Stomach (tissue), 4 donors: ENCODE measurements around the gene SYNJ2.

Experiments
- CTCF ChIP-seq, 7 experiments: fragments of 450-650 bp in 4 of 7; fragments of 200-600 bp in 3 of 7; sonication (generic) in 3 of 7; IDR thresholded peaks; one replicate each; pipeline ENCODE4 v1.5.1; 2016 to 2019; ENCODE audit warnings: antibody characterized with exemption in 7 of 7, control low read depth in 2 of 7, mild to moderate bottlenecking in 1 of 7
- EP300 ChIP-seq: sonication (generic); formaldehyde crosslinking; IDR thresholded peaks from one replicate; pipeline ENCODE4 v1.6.1; 2017; ENCODE audit warnings: antibody characterized with exemption
- POLR2A ChIP-seq, 4 donors: fragments of 450-650 bp; IDR thresholded peaks; one replicate each; pipeline ENCODE4 v1.6.1; 2016; ENCODE audit warnings: antibody characterized with exemption in 4 of 4, control low read depth in 2 of 4, mild to moderate bottlenecking in 1 of 4, moderate library complexity in 1 of 4
- POLR2AphosphoS5 ChIP-seq, 3 donors: sonication (generic); formaldehyde crosslinking; IDR thresholded peaks; one replicate each; pipeline ENCODE4 v1.6.1; 2016; ENCODE audit warnings: antibody characterized with exemption in 3 of 3

GRCh38 chr6:158070513-158070912 lies 88.8 kb downstream of the SYNJ2 start:
- TF ChIP-seq CTCF (IDR thresholded peaks at IDR 0.05), result no peak
- TF ChIP-seq POLR2A (IDR thresholded peaks at IDR 0.05), result no peak
- TF ChIP-seq POLR2AphosphoS5 (IDR thresholded peaks at IDR 0.05), result no peak
- no peak for TF ChIP-seq EP300
